MCF 10A (cell line): ENCODE measurements around the gene SH3BP1. TPM values are rescaled to one million over a fixed set of nuclear protein-coding genes. Genes with fewer than 3 reads are reported as not detected.

ENCODE experiments used
- BruUV-seq: library from RNA; stranded (reverse); fragments of 400-500 nt; replicated peaks from 2 replicates; lab custom pipeline; 2021; lab: Mats Ljungman, UMichigan
- CTCF ChIA-PET: fragments of 300-600 bp; sonication (Branson Sonifier 250); formaldehyde crosslinking; extraction: SDS; loops from one replicate; lab custom pipeline; 2021; ENCODE audit warnings: antibody characterized with exemption, inconsistent platforms; lab: Yijun Ruan, JAX
- POLR2A ChIA-PET: fragments of 300-600, 350-650 bp; sonication (Branson Sonifier 250); formaldehyde crosslinking; extraction: SDS; loops from one replicate; lab custom pipeline; 2020; ENCODE audit warnings: antibody characterized with exemption, inconsistent platforms; lab: Yijun Ruan, JAX
- DNase-seq: peaks from one replicate; pipeline ENCODE4 v3.0.0-alpha.2; 2018; ENCODE audit not compliant: unreplicated experiment
- H3K27ac Mint-ChIP-seq: one replicate; pipeline ENCODE4 v1.8.0; 2022; ENCODE audit warnings: mild to moderate bottlenecking, low read depth, mixed read lengths; ENCODE audit not compliant: unreplicated experiment
- H3K27me3 Mint-ChIP-seq: one replicate; pipeline ENCODE4 v1.8.0; 2022; ENCODE audit warnings: mixed read lengths; ENCODE audit not compliant: insufficient read depth, unreplicated experiment
- H3K36me3 Mint-ChIP-seq: one replicate; pipeline ENCODE4 v1.8.0; 2022; ENCODE audit warnings: mild to moderate bottlenecking, moderate library complexity, mixed read lengths; ENCODE audit not compliant: insufficient read depth, unreplicated experiment
- H3K4me1 Mint-ChIP-seq: one replicate; pipeline ENCODE4 v1.8.0; 2022; ENCODE audit warnings: mixed read lengths; ENCODE audit not compliant: insufficient read depth, unreplicated experiment
- H3K4me3 Mint-ChIP-seq: one replicate; pipeline ENCODE4 v1.8.0; 2022; ENCODE audit warnings: mild to moderate bottlenecking, moderate library complexity, mixed read lengths; ENCODE audit not compliant: unreplicated experiment
- H3K9me3 Mint-ChIP-seq: one replicate; pipeline ENCODE4 v1.8.0; 2022; ENCODE audit warnings: mixed read lengths; ENCODE audit not compliant: unreplicated experiment
- CTCF ChIP-seq: fragments of 200-600 bp; IDR thresholded peaks from one replicate; pipeline ENCODE4 v1.8.0; 2022; ENCODE audit warnings: antibody characterized with exemption, mild to moderate bottlenecking; ENCODE audit not compliant: unreplicated experiment
- intact Hi-C: fragments of 100-400 bp; cut with micrococcal nuclease; formaldehyde crosslinking; loops from 2 replicates; pipeline ENCODE4 v1.14.1; 2022
- total RNA-seq: library from RNA; stranded (reverse); gene quantifications from 2 replicates; pipeline ENCODE4 v1.2.3, GENCODE V29; 2022

Gene SH3BP1
- total RNA-seq, 1 experiment from 2014 or later: 1.5 TPM

GRCh38 chr22:37678372-37678771 lies 38.9 kb downstream of the SH3BP1 start:
- no peak for TF ChIP-seq CTCF
- no peaks in the 10 kb centered on the region for H3K9me3 Mint-ChIP-seq
- POLR2A ChIA-PET: interaction anchor here (5.1 kb wide), 1 partner anchor 20 kb away, joined by 49 read pairs; the partner anchor contains the start of gene PDXP
- H3K4me3 Mint-ChIP-seq: no peak overlapping the region
- no peaks in the 10 kb centered on the region for H3K27me3 Mint-ChIP-seq
- DNase-seq: no peak
- CTCF ChIA-PET: interaction anchor here (0.7 to 1.4 kb wide), 3 partner anchors 10 to 35 kb away, joined by 3 to 10 read pairs (median 4); no protein-coding TSS in a partner anchor
- peak overlapping the region; percentile 39 for H3K27ac Mint-ChIP-seq
- BruUV-seq: no TSS peak
- H3K36me3 Mint-ChIP-seq: peaks cover 38% of the 10 kb centered on the region
- peaks cover 25% of the 10 kb centered on the region for H3K4me1 Mint-ChIP-seq
- intact Hi-C loops: loop anchor here (5.0 kb wide), 1 partner anchor 71 kb away; the partner anchor contains the start of gene GGA1

GRCh38 chr22:37679670-37680069 lies 40.2 kb downstream of the SH3BP1 start:
- ChIA-PET POLR2A (interaction anchor here (0.8 kb wide), 1 partner anchor 36 kb away, joined by 3 read pairs; no protein-coding TSS in a partner anchor), CTCF (interaction anchor here (0.7 to 9.1 kb wide), 5 partner anchors 9 to 72 kb away, joined by 4 to 113 read pairs (median 4); partner anchors contain the start of gene PDXP)
- BruUV-seq: no TSS peak
- DNase-seq: no peak
- no peaks in the 10 kb centered on the region for H3K9me3 Mint-ChIP-seq
- no peak for TF ChIP-seq CTCF
- H3K27me3 Mint-ChIP-seq: no peaks in the 10 kb centered on the region
- H3K4me1 Mint-ChIP-seq: peaks cover 25% of the 10 kb centered on the region
- no peak overlapping the region for H3K27ac Mint-ChIP-seq
- intact Hi-C loops: loop anchor here (2.0 to 5.0 kb wide), 2 partner anchors 72 to 113 kb away; partner anchors contain the start of gene GGA1
- H3K4me3 Mint-ChIP-seq: no peak overlapping the region
- H3K36me3 Mint-ChIP-seq: peaks cover 38% of the 10 kb centered on the region

GRCh38 chr22:37680191-37680851 lies 40.9 kb downstream of the SH3BP1 start:
- TF ChIP-seq CTCF: no peak
- ChIA-PET CTCF (interaction anchor here (0.6 to 9.1 kb wide), 9 partner anchors 8 to 71 kb away, joined by 3 to 113 read pairs (median 3); partner anchors contain the start of gene PDXP), POLR2A (interaction anchor here (0.6 to 1.6 kb wide), 5 partner anchors 15 to 37 kb away, joined by 3 to 14 read pairs (median 3); partner anchors contain the start of gene PDXP)
- no peak overlapping the region for H3K4me3 Mint-ChIP-seq
- no peak overlapping the region for H3K27ac Mint-ChIP-seq
- peaks cover 32% of the 10 kb centered on the region for H3K36me3 Mint-ChIP-seq
- no peaks in the 10 kb centered on the region for H3K9me3 Mint-ChIP-seq
- DNase-seq: no peak
- H3K27me3 Mint-ChIP-seq: no peaks in the 10 kb centered on the region
- no TSS peak for BruUV-seq
- intact Hi-C loops: loop anchor here (2.0 kb wide), 1 partner anchor 112 kb away; no protein-coding TSS in a partner anchor
- peaks cover 25% of the 10 kb centered on the region for H3K4me1 Mint-ChIP-seq

- H3K4me3 Mint-ChIP-seq: no peak overlapping the region
- POLR2A ChIA-PET: interaction anchor here (0.6 to 1.6 kb wide), 5 partner anchors 15 to 95 kb away, joined by 3 to 14 read pairs (median 4); partner anchors contain the start of gene PDXP
These were observed 41.5 kb downstream of the SH3BP1 start for GRCh38 chr22:37681001-37681424.

More at GRCh38 chr22:37681001-37681424, 41.5 kb downstream of the SH3BP1 start:
- CTCF ChIA-PET: interaction anchor here (0.6 to 9.1 kb wide), 14 partner anchors 9 to 95 kb away, joined by 3 to 113 read pairs (median 3); partner anchors contain the start of gene PDXP
- H3K36me3 Mint-ChIP-seq: peaks cover 31% of the 10 kb centered on the region
- intact Hi-C loops: loop anchor here (1.0 to 2.0 kb wide), 3 partner anchors 38 to 112 kb away; no protein-coding TSS in a partner anchor
- no TSS peak for BruUV-seq
- H3K4me1 Mint-ChIP-seq: peaks cover 25% of the 10 kb centered on the region
- H3K9me3 Mint-ChIP-seq: no peaks in the 10 kb centered on the region
- no peaks in the 10 kb centered on the region for H3K27me3 Mint-ChIP-seq
- peak; percentile 36 for DNase-seq
- H3K27ac Mint-ChIP-seq: no peak overlapping the region
- no peak for TF ChIP-seq CTCF
